AG04449 (cell line): ENCODE results near the gene ACAD8.
A peak's percentile ranks its signal among the peaks of the same experiment; 100 is the strongest.
"Not testable (repeated sequence)": the region's sequence is repeated elsewhere in the genome, so short reads cannot be mapped to it uniquely, and the experiment has no call there.

Experiments
- CTCF ChIA-PET: fragments of 350-600 bp; formaldehyde crosslinking; extraction: SDS; loops from one replicate; lab custom pipeline; 2021; ENCODE audit warnings: antibody characterized with exemption; lab: Yijun Ruan, JAX
- POLR2A ChIA-PET: fragments of 400-600, 350-600 bp; formaldehyde crosslinking; extraction: SDS; loops from one replicate; lab custom pipeline; 2020; ENCODE audit warnings: antibody characterized with exemption, inconsistent platforms; lab: Yijun Ruan, JAX
- DNase-seq: peaks from one replicate; pipeline ENCODE4 v3.0.0-alpha.2; 2010; ENCODE audit warnings: low read depth, low spot score
- H3K4me3 ChIP-seq: 2 replicates; pipeline ENCODE4 v1.5.1; 2011; ENCODE audit warnings: low read depth, mild to moderate bottlenecking, control low read depth, low read length
- CTCF ChIP-seq: IDR thresholded peaks from one replicate; pipeline ENCODE4 v1.5.1; 2011; ENCODE audit warnings: mild to moderate bottlenecking, moderate library complexity, low read length, control low read depth, inconsistent platforms; ENCODE audit not compliant: insufficient read depth; ENCODE audit errors: missing control alignments

Gene ACAD8

GRCh38 chr11:134250675-134251074 is 2.7 kb upstream of the ACAD8 start:
- H3K4me3 ChIP-seq = no peak overlapping the region
- TF ChIP-seq CTCF = no peak
- ChIA-PET POLR2A (no interaction called here), CTCF (interaction anchor here (0.8 to 4.8 kb wide), 4 partner anchors 9 to 16 kb away, joined by 3 to 36 read pairs (median 4); no protein-coding TSS in a partner anchor)
- DNase-seq = no peak

- peak overlapping the region; percentile 79 for H3K4me3 ChIP-seq
Measured at GRCh38 chr11:134252346-134253187, 801 bp upstream of the ACAD8 start.

GRCh38 chr11:134254433-134255183 is 1.2 kb downstream of the ACAD8 start:
- POLR2A ChIA-PET = no interaction called here
- CTCF ChIA-PET = interaction anchor here (1.0 to 2.4 kb wide), 4 partner anchors 7 to 43 kb away, joined by 3 to 15 read pairs (median 7); no protein-coding TSS in a partner anchor
- no peak for TF ChIP-seq CTCF
- no peak for DNase-seq
- peak overlapping the region; percentile 79 for H3K4me3 ChIP-seq

More at GRCh38 chr11:134252346-134253187, 801 bp upstream of the ACAD8 start:
- DNase-seq = no peak
- CTCF ChIA-PET = interaction anchor here (1.2 to 4.8 kb wide), 5 partner anchors 9 to 45 kb away, joined by 3 to 36 read pairs (median 3); partner anchors contain the start of gene VPS26B
- POLR2A ChIA-PET = no interaction called here
- no peak for TF ChIP-seq CTCF

GRCh38 chr11:134255184-134255561 is 1.8 kb downstream of the ACAD8 start:
- H3K4me3 ChIP-seq, POLR2A ChIA-PET, DNase-seq: not testable (repeated sequence)
- CTCF ChIA-PET = interaction anchor here (2.4 kb wide), 1 partner anchor 11 kb away, joined by 15 read pairs; no protein-coding TSS in a partner anchor

- ChIA-PET CTCF (interaction anchor here (0.6 kb wide), 1 partner anchor 20 kb away, joined by 3 read pairs; no protein-coding TSS in a partner anchor), POLR2A (no interaction called here)
- no peak overlapping the region for H3K4me3 ChIP-seq
- DNase-seq = no peak
- no peak for TF ChIP-seq CTCF
Measured at GRCh38 chr11:134257101-134257500, 3.7 kb downstream of the ACAD8 start.

- POLR2A ChIA-PET = no interaction called here
- no peak for DNase-seq
- CTCF ChIA-PET = no interaction called here
- no peak overlapping the region for H3K4me3 ChIP-seq
- TF ChIP-seq CTCF = no peak
Measured at GRCh38 chr11:134258577-134258976, 5.2 kb downstream of the ACAD8 start.
